CD4-positive, alpha-beta T cell treated with Interleukin-6 at 100 ng/mL for 8 hours (primary cell): ENCODE results near the gene PCCA.

Source experiments
- DNase-seq: peaks from one replicate; pipeline ENCODE4 v3.0.0-alpha.2; 2020; ENCODE audit warnings: mixed read lengths, low spot score

The PCCA gene

DNA sequence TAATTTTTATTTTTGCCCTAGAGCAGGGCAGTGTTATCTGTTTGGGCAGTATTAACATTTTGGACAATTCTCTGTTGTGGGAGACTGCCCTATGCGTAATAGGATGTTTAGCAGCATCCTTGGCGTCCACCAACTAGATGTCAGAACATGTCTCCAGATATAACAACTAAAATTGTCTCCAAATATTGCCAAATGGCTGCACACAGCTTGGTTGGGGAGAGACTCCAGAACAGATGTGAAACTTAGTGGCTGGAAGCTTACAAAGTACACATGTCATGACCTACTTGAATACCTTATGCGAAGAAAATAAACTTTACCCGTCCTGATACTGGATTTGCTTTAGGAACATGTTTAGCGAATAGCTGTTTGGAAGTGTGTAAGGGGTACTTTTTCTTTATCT, 376.7 kb downstream of the PCCA start:
- DNase-seq = no peak

DNA sequence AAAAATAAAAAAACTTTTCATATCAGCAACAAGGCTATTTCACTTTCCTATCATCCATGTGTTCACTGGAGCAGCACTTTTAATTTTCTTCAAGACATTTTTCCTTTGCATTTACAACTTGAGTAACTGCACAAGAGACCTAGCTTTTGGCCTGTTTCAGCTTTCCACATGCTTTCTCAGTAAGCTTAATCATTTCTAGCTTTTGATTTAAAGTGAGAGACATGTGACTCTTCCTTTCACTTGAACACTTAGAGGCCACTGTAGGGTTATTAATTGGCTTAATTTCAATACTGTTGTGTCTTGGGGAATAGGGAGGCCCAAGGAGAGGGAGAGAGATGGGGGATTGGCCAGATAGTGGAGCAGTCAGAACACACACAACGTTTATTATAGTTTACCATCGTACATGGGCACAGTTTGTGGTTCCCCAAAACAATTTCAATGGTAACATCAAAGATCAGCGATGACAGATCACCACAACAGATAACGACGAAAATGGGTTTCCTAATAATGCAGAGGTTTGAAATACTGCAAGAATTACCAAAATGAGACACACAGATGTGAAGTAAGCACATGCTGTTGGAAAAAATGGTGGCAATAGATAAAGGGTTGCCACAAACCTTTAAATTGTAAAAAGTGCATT, 382.1 kb downstream of the PCCA start:
- DNase-seq = no peak

DNA sequence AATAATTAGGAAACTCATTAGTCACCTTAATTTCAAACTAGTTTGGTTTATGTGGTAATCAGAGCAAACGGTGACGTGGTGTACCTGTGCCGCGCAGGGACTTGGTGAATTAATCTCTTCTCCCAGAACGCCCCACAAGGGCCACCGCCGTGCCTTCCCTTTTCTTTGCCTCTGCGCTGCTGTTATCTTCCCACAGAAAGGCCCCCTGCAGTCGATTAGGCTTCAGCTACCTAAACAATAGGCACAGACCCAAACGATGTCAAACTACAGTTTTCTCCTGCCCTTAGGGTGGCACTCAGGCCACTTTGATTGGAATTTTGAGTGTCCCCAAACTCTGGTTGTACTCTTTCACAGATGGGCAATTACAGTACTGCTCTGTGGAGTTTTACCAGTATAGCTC, 384.2 kb downstream of the PCCA start:
- DNase-seq = no peak

DNA sequence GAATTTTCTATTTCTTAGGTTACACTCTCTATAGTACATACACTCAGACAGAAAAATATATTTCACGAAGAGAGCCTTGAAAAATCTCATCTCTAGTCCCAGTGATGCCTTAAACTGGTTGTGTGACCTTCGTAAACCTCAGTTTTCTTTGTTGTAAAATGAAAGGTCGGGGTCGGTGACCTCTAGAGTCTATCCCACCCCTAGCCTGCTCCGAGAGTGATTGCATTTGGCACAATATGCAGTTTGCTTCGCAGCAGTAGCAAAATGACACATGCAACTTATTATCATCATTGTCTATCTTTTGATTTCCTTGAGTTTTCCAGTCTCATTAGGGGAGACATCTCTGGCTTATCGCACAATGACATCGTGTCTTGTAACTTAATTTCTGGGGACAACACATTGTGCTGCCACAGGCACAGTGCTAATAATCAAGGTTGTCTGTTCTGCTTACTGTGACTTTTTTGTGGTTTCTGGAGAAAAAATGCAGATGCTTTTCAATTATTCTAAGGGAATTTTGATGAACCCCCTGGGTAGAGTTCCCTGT, 384.7 kb downstream of the PCCA start:
- DNase-seq = no peak

DNA sequence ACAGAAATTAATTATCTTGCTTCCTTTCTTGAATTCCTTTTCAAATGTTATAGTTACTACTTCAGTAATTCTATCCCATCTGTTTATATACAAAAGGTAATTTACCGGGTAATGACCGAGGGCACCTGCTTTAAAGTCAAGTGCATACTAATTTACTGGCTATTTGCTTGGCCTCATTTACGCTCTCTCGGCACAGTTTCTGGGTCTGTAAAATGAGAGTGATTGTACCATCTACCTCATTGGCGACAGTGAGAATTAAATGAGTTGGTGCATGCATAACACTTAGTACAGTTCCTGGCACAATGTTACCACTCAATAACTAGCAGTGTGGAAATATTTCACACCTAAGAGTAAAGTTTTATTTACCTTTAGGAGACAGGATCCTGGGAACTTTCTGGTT, 388.1 kb downstream of the PCCA start:
- DNase-seq = no peak

DNA sequence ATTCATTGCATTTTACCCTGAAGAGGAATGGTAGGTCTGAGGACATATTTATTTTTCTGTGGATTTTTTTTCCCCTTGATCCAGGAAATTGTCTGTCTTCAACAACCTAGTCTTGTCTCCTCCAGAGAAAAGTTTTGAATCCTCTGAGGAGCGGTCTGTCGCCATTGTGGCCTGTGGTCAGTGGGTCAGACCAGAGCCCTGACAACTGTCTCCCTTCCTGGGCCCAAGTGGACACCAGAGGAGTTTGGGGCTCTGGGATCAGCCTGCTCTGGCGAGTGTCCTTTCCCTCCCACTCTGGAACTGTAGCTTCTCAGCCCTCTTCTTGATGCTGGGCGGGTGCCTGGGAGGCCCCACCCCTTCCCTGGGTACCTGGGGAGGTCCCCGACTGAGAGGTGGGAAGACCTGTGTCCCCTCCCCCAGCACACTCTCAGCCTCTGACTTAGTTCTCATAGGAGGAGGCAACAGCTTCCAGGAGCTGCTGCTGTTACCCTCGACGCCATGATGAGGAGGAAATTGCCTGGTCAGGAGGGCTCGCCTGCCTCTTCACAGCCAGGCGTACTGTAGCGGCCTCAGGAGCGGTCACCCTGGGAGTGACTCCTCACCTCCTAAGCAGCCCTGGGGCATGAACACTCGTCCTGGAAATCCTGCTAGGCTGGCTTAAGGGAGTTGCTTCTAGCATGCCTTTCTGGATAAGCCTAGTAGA, 389.4 kb downstream of the PCCA start:
- DNase-seq = no peak

DNA sequence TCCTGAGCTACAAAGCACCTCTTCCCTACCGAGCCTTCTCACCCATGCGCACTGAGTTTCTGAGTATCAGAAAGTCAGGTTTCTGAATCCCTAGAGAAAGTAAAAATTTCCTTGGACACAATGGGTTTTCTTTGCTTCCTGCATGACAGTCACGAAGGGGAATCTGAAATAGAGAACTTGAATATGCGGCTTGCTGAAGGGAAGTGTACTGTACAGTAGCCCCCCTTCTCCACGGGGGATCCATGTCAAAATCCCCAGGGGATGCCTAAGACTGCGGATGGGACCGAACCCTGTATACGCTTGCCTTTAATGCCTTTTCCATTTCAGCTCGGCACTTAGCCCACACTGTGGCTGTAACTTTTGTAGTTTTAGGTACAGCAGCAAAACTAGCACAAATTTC, 391.8 kb downstream of the PCCA start:
- DNase-seq = no peak

DNA sequence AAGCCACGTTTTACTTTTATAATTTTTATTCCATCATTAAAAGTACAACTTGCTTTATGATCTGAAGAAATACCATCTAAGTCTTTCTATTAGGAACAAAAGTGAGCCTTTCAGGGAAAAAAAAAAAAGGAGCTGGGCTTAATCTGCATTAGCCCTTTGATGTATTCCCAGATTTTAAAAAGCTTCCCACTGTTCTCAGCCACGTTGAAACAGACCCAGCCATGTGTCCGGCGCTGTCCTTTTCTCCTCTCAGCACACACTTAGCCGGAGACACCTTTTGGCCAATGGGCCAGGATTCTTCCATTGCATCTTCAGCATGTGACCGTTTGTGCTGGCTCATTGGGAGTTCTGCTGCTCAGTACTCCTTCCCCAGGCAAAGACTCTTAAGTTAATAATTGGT, 394.2 kb downstream of the PCCA start:
- DNase-seq = no peak

DNA sequence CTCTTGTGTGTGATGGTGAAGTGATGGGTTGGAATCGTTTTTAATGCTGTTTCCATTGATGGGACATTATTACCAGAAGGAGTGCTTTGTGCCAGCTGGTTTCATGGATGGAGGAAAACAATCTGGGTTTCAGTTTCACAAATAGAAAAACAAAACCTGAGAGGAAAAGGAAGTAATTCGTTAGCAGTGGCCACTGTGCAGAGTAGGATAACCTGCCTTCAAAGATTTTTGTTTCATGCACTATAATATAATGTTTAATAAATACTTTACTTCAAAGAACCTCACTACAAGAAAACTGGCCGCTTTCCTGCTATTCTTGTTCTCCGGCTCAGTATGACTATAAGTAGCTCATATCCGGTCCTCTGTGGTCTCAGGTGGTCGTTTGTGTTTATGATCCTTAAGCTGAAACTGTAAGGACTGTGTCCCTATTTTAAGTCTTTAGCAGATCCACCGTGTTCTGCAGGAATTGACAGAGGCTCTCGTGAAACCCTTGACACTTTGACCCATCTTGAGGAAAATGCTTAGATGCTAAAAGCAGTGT, 395.0 kb downstream of the PCCA start:
- no peak for DNase-seq

DNA sequence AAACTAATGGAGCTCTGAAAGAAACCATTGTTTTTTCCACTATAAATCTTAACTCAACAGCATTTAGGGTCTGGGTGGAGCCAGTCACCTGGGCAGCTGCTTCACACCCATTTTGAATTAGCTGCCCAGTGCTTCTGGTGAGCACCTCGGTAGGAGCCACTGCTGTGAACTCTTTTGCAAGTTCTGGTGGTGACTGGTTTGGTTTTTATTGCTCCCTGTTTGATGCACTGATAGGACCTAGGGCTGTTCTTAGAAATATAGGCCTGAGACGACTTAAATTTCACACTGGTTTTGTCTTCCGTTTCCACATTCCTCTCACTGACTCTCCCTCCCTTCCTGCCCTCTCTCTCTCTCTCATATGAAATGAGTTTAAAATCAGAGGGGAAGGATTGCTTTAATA, 395.8 kb downstream of the PCCA start:
- no peak for DNase-seq

DNA sequence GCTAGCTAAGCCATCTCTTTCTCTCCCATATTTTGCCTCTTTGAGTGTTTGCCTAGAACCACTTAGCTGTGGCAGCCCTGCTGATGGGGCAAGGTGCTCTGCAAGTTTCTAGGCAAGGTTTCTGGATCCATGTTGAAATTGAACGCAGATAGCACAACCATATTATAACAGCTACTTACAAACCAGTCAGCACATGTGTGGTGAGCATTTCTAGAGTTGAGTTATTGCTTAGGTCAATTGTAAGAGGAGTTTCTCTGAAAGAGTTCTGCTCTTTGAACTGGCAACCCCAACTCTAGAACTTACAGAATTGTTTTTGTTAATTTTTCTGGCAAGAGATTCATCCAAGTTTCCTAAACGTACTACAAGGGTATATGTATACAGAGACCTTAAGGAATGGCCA, 396.4 kb downstream of the PCCA start:
- DNase-seq = no peak

DNA sequence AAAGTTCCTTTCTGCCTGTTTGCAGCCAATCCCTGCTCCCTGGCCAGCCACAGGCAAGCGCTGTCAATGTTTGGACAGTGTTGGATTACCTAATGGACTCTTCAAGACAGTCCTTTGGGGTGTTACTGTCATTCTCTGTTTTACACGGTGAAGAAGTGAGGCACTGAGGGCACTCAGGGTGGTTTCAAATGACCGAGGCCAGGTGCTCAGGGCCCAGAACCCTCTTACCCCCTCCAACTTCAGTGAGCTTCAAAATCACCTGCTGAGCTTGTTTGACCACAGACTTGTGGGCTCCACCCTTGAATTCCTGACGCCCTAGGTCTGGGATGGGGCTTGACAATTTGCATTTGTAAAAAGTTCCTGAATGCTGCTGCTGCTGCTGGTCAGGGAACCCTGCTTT, 401.8 kb downstream of the PCCA start:
- no peak for DNase-seq

DNA sequence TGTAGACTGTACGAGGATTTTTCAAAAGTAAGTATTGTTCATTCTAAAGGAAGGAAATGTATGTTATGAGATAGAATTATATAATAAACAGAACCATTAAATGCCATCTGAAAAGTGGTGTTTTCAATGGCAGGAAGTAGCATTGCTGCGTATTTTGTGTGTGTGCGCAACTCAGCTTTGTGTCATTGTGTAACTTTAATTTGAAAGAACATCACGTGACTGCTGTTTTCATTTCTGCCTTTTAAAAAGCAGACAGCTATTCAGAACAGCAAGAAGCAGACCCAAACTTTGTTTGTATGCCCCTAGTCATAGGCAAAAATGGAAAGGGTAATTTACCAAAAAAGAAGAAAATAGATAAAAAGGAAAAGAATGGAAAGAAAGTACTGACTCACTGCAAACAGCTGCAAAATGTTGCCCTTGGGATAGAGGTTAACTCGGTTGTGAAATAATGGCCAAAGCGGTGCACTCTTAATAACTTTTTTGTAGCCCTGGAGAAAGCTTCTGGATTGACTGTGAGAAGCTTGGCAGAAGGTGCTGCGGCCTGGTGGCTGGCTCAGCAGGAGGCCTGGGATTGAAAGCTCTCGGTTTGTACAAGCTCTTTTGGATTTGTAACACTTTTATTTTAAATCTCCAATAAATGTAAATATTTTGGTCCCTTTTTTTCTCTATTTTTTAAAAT, 402.4 kb downstream of the PCCA start:
- no peak for DNase-seq

DNA sequence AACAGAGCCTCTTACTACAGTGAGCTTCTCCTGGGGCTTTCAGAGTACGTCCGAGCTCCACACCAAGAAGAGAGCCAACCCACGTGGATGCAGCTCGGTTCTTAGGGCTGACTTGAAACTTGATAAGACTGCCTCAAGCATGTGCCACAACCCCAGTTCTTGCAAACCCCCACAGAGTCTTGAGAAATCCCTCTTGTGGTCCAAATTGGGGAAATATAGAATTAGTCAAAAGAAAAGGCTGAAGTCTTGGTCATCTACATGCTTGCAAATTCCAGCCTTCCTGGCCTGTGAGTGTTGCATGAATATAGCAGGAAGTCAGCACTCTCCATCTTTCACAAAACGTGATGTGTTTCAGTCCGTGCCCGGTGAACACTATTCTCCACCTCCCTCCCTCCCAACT, 404.5 kb downstream of the PCCA start:
- no peak for DNase-seq

DNA sequence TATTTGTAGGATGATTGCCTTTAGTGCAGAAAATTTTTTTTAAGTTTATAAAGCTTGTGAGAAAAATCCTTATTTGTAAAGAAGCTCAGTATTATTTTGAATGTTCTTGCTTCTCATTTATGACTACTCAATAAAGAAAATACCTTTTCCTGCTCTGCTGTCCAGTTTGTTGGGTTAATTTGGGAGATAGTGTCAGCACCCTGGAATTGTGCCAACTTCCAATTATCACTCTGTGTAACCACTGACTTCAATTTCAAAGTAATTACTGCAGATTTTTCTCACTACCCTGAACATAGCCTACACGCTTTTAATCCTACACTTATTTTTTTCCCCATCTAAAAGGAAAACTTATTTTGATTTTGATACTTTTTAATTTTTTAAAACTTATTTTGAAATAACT, 406.6 kb downstream of the PCCA start:
- DNase-seq = no peak

DNA sequence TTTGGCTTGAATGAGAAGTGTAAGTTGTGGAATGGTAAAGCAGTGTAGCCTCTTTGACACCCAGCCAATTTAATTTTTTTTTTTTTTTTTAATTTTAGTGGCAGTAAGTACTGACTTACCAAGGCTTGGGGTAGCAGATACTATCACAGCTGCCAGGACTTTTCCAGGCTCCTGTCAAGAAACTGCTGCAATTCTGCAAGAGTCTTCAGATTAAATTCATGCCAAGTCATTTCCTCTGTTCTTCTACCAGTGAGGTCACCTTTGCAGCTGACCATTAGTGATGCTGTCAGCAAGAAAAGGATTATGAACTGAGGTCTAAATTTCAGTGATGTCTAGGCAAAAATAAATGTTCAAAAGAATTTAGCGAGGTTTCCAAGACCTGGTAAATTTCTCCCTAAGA, 408.5 kb downstream of the PCCA start:
- DNase-seq = no peak

DNA sequence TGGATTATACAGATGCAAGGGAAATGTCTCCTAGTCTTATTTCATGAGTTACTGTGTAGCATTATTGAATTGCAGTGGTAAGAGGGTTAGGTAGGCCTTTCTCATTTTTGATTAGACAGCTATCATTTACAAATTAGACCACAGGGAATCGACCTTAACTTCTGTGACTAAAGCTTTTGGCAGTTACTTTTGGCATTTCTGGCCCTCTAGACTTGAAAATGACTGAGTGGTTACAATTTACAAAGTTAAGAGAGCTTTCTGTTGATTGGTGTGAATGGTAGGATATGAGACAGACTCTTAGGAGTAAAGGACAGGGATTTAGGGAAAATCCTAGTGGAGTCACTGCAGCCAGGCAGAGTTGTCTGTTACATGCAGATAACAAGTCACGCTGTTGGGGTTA, 413.6 kb downstream of the PCCA start:
- DNase-seq = no peak

DNA sequence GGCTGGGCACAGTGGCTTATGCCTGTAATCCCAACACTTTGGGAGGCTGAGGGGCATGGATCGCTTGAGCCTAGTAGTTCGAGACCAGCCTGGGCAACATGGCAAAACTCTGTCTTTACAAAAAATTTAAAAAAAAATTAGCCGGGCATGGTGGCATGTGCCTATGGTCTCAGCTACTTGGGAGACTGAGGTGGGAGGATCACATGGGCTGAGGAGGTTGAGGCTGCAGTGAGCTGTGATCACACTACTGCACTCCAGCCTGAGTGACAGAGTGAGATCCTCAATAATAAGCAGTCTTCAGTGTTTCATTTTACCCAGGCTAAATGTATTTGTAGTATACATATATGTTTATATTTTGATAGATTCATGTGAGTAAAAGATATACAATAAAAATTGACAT, 414.7 kb downstream of the PCCA start:
- DNase-seq = no peak

DNA sequence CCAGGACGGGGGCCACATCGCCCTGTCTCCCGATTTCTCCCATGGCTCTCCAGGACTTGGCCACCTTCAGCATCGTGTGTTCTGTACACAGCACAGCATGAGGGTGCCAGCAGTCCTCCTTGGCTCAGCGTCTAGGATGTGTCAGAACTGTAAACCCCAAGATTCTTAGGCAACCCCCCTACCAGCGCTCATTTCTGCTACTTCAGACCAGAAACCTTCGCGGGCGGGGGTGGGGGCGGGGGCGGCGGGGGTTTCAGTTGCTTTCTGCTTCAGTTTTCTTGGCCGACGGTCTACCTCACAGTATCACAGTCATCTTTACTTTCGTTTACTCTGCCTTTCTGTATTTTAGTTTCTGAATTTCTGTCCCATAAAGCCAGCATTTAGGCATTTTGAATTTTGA, 417.3 kb downstream of the PCCA start:
- no peak for DNase-seq

DNA sequence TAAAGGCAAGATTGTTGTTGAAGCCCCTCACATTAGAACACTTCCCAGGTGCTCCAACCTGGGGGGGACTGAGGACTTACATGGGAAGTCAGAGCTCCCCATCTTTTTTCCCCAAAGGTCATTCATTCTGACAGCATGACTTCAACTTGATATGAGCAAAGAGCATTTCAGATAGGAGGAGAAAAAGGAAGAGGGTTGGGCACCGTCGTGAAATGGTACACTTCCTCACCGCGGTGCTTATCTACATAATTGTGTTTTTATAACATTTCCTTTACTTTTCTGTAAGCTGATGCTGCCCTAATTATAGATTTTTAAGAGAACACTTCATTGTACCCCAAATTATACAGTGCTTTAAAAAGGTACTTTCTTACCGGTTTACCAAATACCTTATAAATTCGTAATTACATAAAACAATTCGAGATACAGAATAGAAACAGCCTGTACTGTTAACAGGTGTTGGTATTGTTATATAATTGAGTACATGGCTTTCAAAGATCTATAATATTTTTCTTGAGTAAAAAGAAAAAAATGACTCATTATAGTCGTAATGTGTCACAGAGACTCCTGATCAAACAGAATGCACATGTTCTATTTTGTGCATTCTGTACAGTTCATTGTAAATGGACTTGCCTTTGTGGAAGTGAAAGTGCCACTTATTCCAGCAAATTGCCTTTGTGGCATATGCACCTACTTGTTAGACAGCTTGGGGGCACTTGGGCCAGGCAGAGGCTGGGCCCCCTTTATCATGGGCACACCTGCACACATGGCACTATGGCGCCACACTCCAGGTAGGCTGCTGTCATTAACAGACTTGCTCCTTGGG, 417.9 kb downstream of the PCCA start:
- peak; percentile 15 for DNase-seq

DNA sequence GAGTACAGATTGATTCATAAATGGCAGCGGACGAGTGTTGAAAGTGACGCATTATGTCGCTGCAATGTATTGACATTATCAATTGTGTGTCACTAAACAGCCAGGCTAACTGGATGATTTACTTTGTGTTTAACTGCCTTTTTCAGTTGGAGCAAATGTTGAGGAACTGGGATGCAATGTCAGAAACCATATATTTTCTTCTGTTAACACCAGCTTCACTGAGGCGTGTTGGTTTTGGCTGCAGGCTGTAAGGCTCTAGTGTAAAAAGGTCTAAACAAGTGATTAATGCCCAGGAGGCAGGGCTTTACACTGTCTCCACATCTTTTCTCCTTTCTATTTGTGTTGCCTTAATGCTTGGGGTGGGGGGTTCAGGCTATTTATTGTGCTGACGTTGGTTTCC, 419.6 kb downstream of the PCCA start:
- DNase-seq = no peak

DNA sequence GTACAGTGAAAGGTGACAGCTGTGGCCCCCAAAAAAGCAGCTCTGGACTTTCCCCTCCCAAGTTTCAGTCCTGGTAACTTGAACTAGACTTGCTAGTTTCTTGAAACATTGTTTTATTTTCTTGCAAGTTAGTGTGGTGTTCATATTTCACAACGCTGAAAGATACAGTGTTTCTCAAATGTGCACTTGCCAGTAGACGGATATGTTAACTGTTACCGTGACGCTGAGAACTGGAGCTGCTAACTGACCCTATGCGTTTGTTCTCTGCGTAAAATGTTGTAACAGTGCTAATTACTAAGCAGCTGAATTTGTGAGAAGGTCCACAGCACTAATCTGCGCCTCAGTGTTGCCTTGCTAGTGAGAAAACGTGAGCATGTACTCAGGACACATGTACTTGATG, 420.1 kb downstream of the PCCA start:
- DNase-seq = no peak
